H1 (cell line): Measurements from ENCODE around the gene CTSL. TPM values are rescaled to one million over a fixed set of nuclear protein-coding genes. Genes with fewer than 3 reads are reported as not detected.

Experiments used
- CTCF ChIA-PET: fragments of 300-600 bp; sonication (Branson Sonifier 250); formaldehyde crosslinking; loops from one replicate; lab custom pipeline; 2021; ENCODE audit not compliant: partially characterized antibody; lab: Charles Lee
- POLR2A ChIA-PET: fragments of 300-600 bp; sonication (Branson Sonifier 250); formaldehyde crosslinking; loops from one replicate; lab custom pipeline; 2021; ENCODE audit warnings: inconsistent platforms; ENCODE audit not compliant: partially characterized antibody; lab: Charles Lee
- DNase-seq, 2 experiments: peaks; one replicate each; pipeline versions ENCODE4 v3.0.0 to v3.0.0-alpha.2; 2010 to 2022; ENCODE audit warnings: low spot score in 2 of 2, low read depth in 1 of 2, mixed read lengths in 1 of 2
- FAIRE-seq: peaks from 2 replicates; lab custom pipeline; 2011; peaks lifted over from hg19 to GRCh38; lab: Jason Lieb, UNC
- H2AFZ ChIP-seq: 2 replicates; pipeline ENCODE4 v1.8.1; 2012; ENCODE audit warnings: low read length, inconsistent platforms
- H2AK5ac ChIP-seq: 2 replicates; pipeline ENCODE4 v1.6.1; 2013; ENCODE audit warnings: low read depth, low read length
- H2BK120ac ChIP-seq: replicated peaks from 2 replicates; pipeline ENCODE3; 2013; ENCODE audit warnings: low read depth, low read length, inconsistent platforms
- H2BK12ac ChIP-seq: 2 replicates; pipeline ENCODE4 v1.6.1; 2013; ENCODE audit warnings: low read depth, low read length
- H2BK15ac ChIP-seq: 2 replicates; pipeline ENCODE4 v1.6.1; 2013; ENCODE audit warnings: low read length
- H2BK20ac ChIP-seq: 2 replicates; pipeline ENCODE4 v1.6.1; 2013; ENCODE audit warnings: low read length
- H2BK5ac ChIP-seq: 2 replicates; pipeline ENCODE4 v1.6.1; 2013; ENCODE audit warnings: low read depth, low read length
- H3K14ac ChIP-seq: 2 replicates; pipeline ENCODE4 v1.6.1; 2013; ENCODE audit warnings: inconsistent platforms; ENCODE audit not compliant: insufficient read length
- H3K18ac ChIP-seq: 2 replicates; pipeline ENCODE4 v1.6.1; 2013; ENCODE audit warnings: low read length; ENCODE audit errors: extremely low read depth
- H3K23ac ChIP-seq: 2 replicates; pipeline ENCODE4 v1.6.1; 2013; ENCODE audit warnings: inconsistent platforms; ENCODE audit not compliant: insufficient read length
- H3K23me2 ChIP-seq: 2 replicates; pipeline ENCODE4 v1.6.1; 2013; ENCODE audit warnings: low read depth, low read length
- H3K27ac ChIP-seq: 2 replicates; pipeline ENCODE4 v1.6.1; 2011; ENCODE audit warnings: low read depth, low read length, inconsistent platforms
- H3K27me3 ChIP-seq, 4 experiments: replicated peaks in 1 of 4; 1 replicate in 1 of 4; 2 replicates in 3 of 4; pipeline versions ENCODE4 v1.6.1 to v1.8.1; 2011 to 2013; ENCODE audit warnings: low read length in 3 of 4, mild to moderate bottlenecking in 3 of 4, inconsistent platforms in 2 of 4, mixed read lengths in 2 of 4, moderate library complexity in 1 of 4; ENCODE audit not compliant: control insufficient read depth in 3 of 4, insufficient read depth in 3 of 4; ENCODE audit errors: extremely low read depth in 1 of 4
- H3K36me3 ChIP-seq, 4 experiments: 2 replicates each; pipeline versions ENCODE4 v1.6.1 to v1.8.1; 2011 to 2013; ENCODE audit warnings: mild to moderate bottlenecking in 4 of 4, low read length in 3 of 4, moderate library complexity in 2 of 4, control low read depth in 1 of 4, inconsistent platforms in 1 of 4; ENCODE audit not compliant: insufficient read depth in 4 of 4, control insufficient read depth in 2 of 4
- H3K4ac ChIP-seq: replicated peaks from 2 replicates; pipeline ENCODE3; 2013; ENCODE audit warnings: low read length, low read depth, mixed read lengths, inconsistent platforms; ENCODE audit not compliant: insufficient read length
- H3K4me1 ChIP-seq, 4 experiments: replicated peaks in 1 of 4; 1 replicate in 1 of 4; 2 replicates in 3 of 4; pipeline versions ENCODE4 v1.6.1 to v1.8.1; 2011 to 2013; ENCODE audit warnings: low read length in 3 of 4, inconsistent platforms in 2 of 4, mixed read lengths in 1 of 4; ENCODE audit not compliant: insufficient read depth in 4 of 4, control insufficient read depth in 3 of 4
- H3K4me2 ChIP-seq, 2 experiments: 2 replicates each; pipeline versions ENCODE4 v1.6.1 to v1.8.1; 2011 to 2013; ENCODE audit warnings: low read depth in 2 of 2, low read length in 2 of 2, control low read depth in 1 of 2, inconsistent platforms in 1 of 2, mild to moderate bottlenecking in 1 of 2; ENCODE audit not compliant: insufficient read depth in 1 of 2
- H3K4me3 ChIP-seq, 4 experiments: fragments of 200-600, 300-600 bp in 1 of 4; sonication (generic), shearing (Covaris generic), sonication (Bioruptor Twin) in 1 of 4; 2 replicates each; pipeline versions ENCODE4 v1.5.1 to v1.8.1; 2011 to 2016; ENCODE audit warnings: low read length in 4 of 4, low read depth in 3 of 4, control low read depth in 2 of 4, inconsistent platforms in 2 of 4, mild to moderate bottlenecking in 2 of 4, mixed read lengths in 1 of 4, moderate library complexity in 1 of 4; ENCODE audit not compliant: insufficient read depth in 2 of 4; ENCODE audit errors: extremely low read depth in 1 of 4
- H3K56ac ChIP-seq: replicated peaks from 2 replicates; pipeline ENCODE3; 2013; ENCODE audit warnings: low read depth, mild to moderate bottlenecking, mixed read lengths, low read length, inconsistent platforms; ENCODE audit not compliant: insufficient read length
- H3K79me1 ChIP-seq: 2 replicates; pipeline ENCODE4 v1.6.1; 2013; ENCODE audit warnings: low read depth, low read length, control low read depth
- H3K79me2 ChIP-seq, 2 experiments: 2 replicates each; pipeline versions ENCODE4 v1.6.1 to v1.8.1; 2012 to 2013; ENCODE audit warnings: low read length in 2 of 2, mild to moderate bottlenecking in 2 of 2, inconsistent platforms in 1 of 2; ENCODE audit not compliant: insufficient read depth in 2 of 2, control insufficient read depth in 1 of 2
- H3K9ac ChIP-seq, 4 experiments: replicated peaks in 1 of 4; 1 replicate in 1 of 4; 2 replicates in 3 of 4; pipeline versions ENCODE4 v1.6.1 to v1.8.1; 2011 to 2013; ENCODE audit warnings: low read depth in 3 of 4, low read length in 3 of 4, control low read depth in 2 of 4, mild to moderate bottlenecking in 2 of 4, moderate library complexity in 2 of 4, inconsistent platforms in 1 of 4; ENCODE audit errors: extremely low read depth in 1 of 4
- H3K9me3 ChIP-seq, 2 experiments: 2 replicates each; pipeline versions ENCODE4 v1.6.1 to v1.8.1; 2012 to 2013; ENCODE audit warnings: mild to moderate bottlenecking in 2 of 2, moderate library complexity in 2 of 2, control low read depth in 1 of 2, inconsistent platforms in 1 of 2, low read depth in 1 of 2, low read length in 1 of 2, mixed read lengths in 1 of 2; ENCODE audit not compliant: insufficient read depth in 2 of 2
- H4K20me1 ChIP-seq, 2 experiments: replicated peaks in 1 of 2; 2 replicates each; pipeline versions ENCODE3 to v1.8.1; 2011 to 2013; ENCODE audit warnings: inconsistent platforms in 2 of 2, low read length in 2 of 2, mild to moderate bottlenecking in 1 of 2; ENCODE audit not compliant: insufficient read depth in 2 of 2, control insufficient read depth in 1 of 2
- H4K5ac ChIP-seq: 2 replicates; pipeline ENCODE4 v1.6.1; 2013; ENCODE audit warnings: low read length, low read depth, mixed read lengths, inconsistent platforms; ENCODE audit not compliant: insufficient read length
- H4K8ac ChIP-seq: 2 replicates; pipeline ENCODE4 v1.8.0; 2013; ENCODE audit warnings: mild to moderate bottlenecking, moderate library complexity, low read length, inconsistent platforms; ENCODE audit not compliant: insufficient read depth; ENCODE audit errors: extremely low read depth
- H4K91ac ChIP-seq: replicated peaks from 2 replicates; pipeline ENCODE3; 2013; ENCODE audit warnings: low read length, mixed read lengths, inconsistent platforms; ENCODE audit not compliant: insufficient read length
- JUND ChIP-seq: IDR thresholded peaks from 2 replicates; pipeline ENCODE4 v1.6.1; 2011; ENCODE audit warnings: mild to moderate bottlenecking, improper control_type of control experiment, low read length
- NANOG ChIP-seq: IDR thresholded peaks from 2 replicates; pipeline ENCODE4 v1.6.1; 2011; ENCODE audit warnings: low read length, low read depth, mild to moderate bottlenecking, inconsistent platforms; ENCODE audit not compliant: insufficient read depth, poor library complexity, severe bottlenecking
- PHF8 ChIP-seq: fragments of 200-600 bp; sonication (generic); conservative IDR thresholded peaks from 2 replicates; pipeline ENCODE4 v1.7.1; 2012; ENCODE audit warnings: low read depth, mild to moderate bottlenecking, inconsistent platforms, low read length, moderate library complexity
- RBBP5 ChIP-seq: IDR thresholded peaks from 2 replicates; pipeline ENCODE4 v1.7.1; 2012; ENCODE audit warnings: low read depth, mild to moderate bottlenecking, inconsistent platforms, low read length, moderate library complexity, borderline replicate concordance
- RXRA ChIP-seq: IDR thresholded peaks from 2 replicates; pipeline ENCODE4 v1.6.1; 2011; ENCODE audit warnings: low read depth, mild to moderate bottlenecking, low read length, moderate library complexity; ENCODE audit not compliant: insufficient read depth
- SP1 ChIP-seq: IDR thresholded peaks from 2 replicates; pipeline ENCODE4 v1.6.1; 2011; ENCODE audit warnings: low read depth, low read length
- TBP ChIP-seq: IDR thresholded peaks from 2 replicates; pipeline ENCODE4 v1.6.1; 2011; ENCODE audit warnings: low read depth, low read length, improper control_type of control experiment
- ZNF274 ChIP-seq: IDR thresholded peaks from 2 replicates; pipeline ENCODE4 v1.7.0; 2012; ENCODE audit warnings: low read length, borderline replicate concordance; ENCODE audit errors: extremely low read depth
- WGBS, 2 experiments: shearing (Covaris generic) in 1 of 2; methylation state at CpG; one replicate each; pipeline versions ENCODE4 v1.1.6 to v1.1.7; 2013 to 2015; ENCODE audit warnings: low lambda C conversion rate in 2 of 2, mixed read lengths in 2 of 2, inconsistent platforms in 1 of 2, low coverage in 1 of 2, missing lambda C conversion rate in 1 of 2; ENCODE audit not compliant: insufficient replicate concordance in 2 of 2, insufficient coverage in 1 of 2, insufficient read length in 1 of 2; ENCODE audit errors: extremely low coverage in 1 of 2, missing lambda C conversion rate in 1 of 2; 5-methylcytosine and 5-hydroxymethylcytosine counted together
- polyA plus RNA-seq, 7 experiments: library from polyadenylated mRNA; depleted of rRNA in 3 of 7; stranded (reverse) in 5 of 7; unstranded in 2 of 7; fragments of >200 nt in 5 of 7; fragments of 200-250 nt in 2 of 7; gene quantifications; 1 replicate in 5 of 7; 2 replicates in 1 of 7; 4 replicates in 1 of 7; pipeline versions ENCODE4 v1.2.1 to v1.2.3, GENCODE V29; 2011 to 2013; ENCODE audit warnings: missing spikeins in 2 of 7, mixed read lengths in 2 of 7
- total RNA-seq: library from RNA; stranded (reverse); fragmentation: NEBNext Ultra II Directional; extraction: Animal tissue kit (Norgen Biotek cat#: 25700); gene quantifications from 2 replicates; pipeline ENCODE4 v1.2.1, GENCODE V29; 2021
- TF ChIP-seq, protein P1 (sequence below), 3 experiments: IDR thresholded peaks; 1 replicate in 2 of 3; 2 replicates in 1 of 3; pipeline versions ENCODE4 v1.5.1 to v1.6.1; 2011; ENCODE audit warnings: low read length in 3 of 3, mild to moderate bottlenecking in 3 of 3, inconsistent platforms in 2 of 3, low read depth in 1 of 3, moderate library complexity in 1 of 3; ENCODE audit not compliant: insufficient read depth in 1 of 3; ENCODE audit errors: control extremely low read depth in 1 of 3
- TF ChIP-seq, protein P2 (sequence below): IDR thresholded peaks from 2 replicates; pipeline ENCODE4 v1.6.1; 2012; ENCODE audit warnings: inconsistent platforms

The CTSL gene
- total and polyA plus RNA-seq, 2 of the 8 experiments (the other 6 are each of a cell fraction or from before 2014, with no cell fraction given): 34.2 to 38.2 TPM

DNA sequence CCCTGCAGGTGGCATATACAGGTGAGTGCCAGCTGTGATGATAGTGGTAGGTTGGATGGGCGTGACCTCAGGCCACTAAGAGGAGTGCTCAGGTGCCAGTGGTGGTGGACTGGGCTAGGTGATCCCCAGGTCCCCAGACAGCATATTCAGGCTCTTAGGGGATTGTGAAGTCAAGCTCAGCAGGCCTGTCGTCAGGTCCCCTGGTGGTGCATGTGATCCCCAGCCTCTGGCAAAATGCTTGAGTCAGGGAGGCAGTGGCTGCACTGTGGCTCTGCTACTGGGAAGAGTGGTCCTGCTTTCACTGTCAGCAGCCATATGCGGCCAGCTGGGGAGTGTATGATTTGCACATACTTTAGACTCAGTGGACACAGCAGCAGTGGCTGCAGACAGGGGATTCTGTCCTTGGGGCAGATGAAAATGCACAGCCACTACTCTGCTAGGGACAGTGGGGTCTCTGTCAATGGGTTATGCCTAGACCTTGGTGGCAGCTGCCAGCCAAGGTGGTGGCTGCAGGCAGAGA is 31.6 kb upstream of the CTSL start:
- no peaks in the 10 kb centered on the region for H3K4me1 ChIP-seq
- CTCF ChIA-PET: interaction anchor here (1.1 to 8.5 kb wide), 6 partner anchors 10 to 123 kb away, joined by 3 to 61 read pairs (median 5); no protein-coding TSS in a partner anchor
- H2BK15ac ChIP-seq: no peak overlapping the region
- peak overlapping the region; percentile 57 for H4K8ac ChIP-seq
- H3K9me3 ChIP-seq: no peaks in the 10 kb centered on the region
- H2AFZ ChIP-seq: no peak overlapping the region
- FAIRE-seq (no peak), DNase-seq (no peak)
- H3K4me2 ChIP-seq: no peak overlapping the region
- H2BK20ac ChIP-seq: no peak overlapping the region
- H3K4me3 ChIP-seq: no peak overlapping the region
- H3K79me1 ChIP-seq: no peaks in the 10 kb centered on the region; the same call in 1 of the 2 replicates
- no peak overlapping the region for H4K5ac ChIP-seq
- peaks cover 0 to 19% of the 10 kb centered on the region in 2 experiments; a peak in 2 of 4 replicates for H3K79me2 ChIP-seq
- H3K27ac ChIP-seq: no peak overlapping the region
- H3K18ac ChIP-seq: no peak overlapping the region
- no peak overlapping the region for H2BK12ac ChIP-seq
- H2BK120ac ChIP-seq: no peak overlapping the region
- peaks cover 4% of the 10 kb centered on the region in 2 experiments for H4K20me1 ChIP-seq
- peaks cover 11 to 34% (median 26%) of the 10 kb centered on the region in 4 experiments for H3K36me3 ChIP-seq
- H3K23me2 ChIP-seq: no peaks in the 10 kb centered on the region
- WGBS, 2 experiments: 85% methylated on average over 3 of the region's 3 CpGs; no CpG with 5 or more reads in 1 of the 2 experiments
- H4K91ac ChIP-seq: no peak overlapping the region
- no peak overlapping the region for H3K14ac ChIP-seq
- no peak overlapping the region for H3K4ac ChIP-seq
- no peak overlapping the region for H2BK5ac ChIP-seq
- no peak overlapping the region for H2AK5ac ChIP-seq
- H3K9ac ChIP-seq: no peak overlapping the region
- no peaks in the 10 kb centered on the region for H3K27me3 ChIP-seq
- no peak overlapping the region for H3K56ac ChIP-seq
- POLR2A ChIA-PET: no interaction called here
- H3K23ac ChIP-seq: no peak overlapping the region
- TF ChIP-seq ZNF274 (no peak), TBP (no peak), RBBP5 (no peak), JUND (no peak), RXRA (no peak), SP1 (no peak), NANOG (no peak), PHF8 (no peak)
- TF ChIP-seq, protein P1, sequence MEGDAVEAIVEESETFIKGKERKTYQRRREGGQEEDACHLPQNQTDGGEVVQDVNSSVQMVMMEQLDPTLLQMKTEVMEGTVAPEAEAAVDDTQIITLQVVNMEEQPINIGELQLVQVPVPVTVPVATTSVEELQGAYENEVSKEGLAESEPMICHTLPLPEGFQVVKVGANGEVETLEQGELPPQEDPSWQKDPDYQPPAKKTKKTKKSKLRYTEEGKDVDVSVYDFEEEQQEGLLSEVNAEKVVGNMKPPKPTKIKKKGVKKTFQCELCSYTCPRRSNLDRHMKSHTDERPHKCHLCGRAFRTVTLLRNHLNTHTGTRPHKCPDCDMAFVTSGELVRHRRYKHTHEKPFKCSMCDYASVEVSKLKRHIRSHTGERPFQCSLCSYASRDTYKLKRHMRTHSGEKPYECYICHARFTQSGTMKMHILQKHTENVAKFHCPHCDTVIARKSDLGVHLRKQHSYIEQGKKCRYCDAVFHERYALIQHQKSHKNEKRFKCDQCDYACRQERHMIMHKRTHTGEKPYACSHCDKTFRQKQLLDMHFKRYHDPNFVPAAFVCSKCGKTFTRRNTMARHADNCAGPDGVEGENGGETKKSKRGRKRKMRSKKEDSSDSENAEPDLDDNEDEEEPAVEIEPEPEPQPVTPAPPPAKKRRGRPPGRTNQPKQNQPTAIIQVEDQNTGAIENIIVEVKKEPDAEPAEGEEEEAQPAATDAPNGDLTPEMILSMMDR (IDR thresholded peaks at IDR 0.05; ENCODE audit: control extremely low read depth in 1 of 3, insufficient read depth in 1 of 3, low read depth in 1 of 3, low read length in 3 of 3): no peak
- TF ChIP-seq, protein P2, sequence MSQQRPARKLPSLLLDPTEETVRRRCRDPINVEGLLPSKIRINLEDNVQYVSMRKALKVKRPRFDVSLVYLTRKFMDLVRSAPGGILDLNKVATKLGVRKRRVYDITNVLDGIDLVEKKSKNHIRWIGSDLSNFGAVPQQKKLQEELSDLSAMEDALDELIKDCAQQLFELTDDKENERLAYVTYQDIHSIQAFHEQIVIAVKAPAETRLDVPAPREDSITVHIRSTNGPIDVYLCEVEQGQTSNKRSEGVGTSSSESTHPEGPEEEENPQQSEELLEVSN: no peak
